OCI-LY1 (cell line): ENCODE measurements around the gene NCAPD2.
A peak's percentile ranks its signal among the peaks of the same experiment; 100 is the strongest.

ENCODE experiments used
- H2AFZ ChIP-seq: fragments of 200-600 bp; sonication (generic), shearing (Covaris generic); 2 replicates; pipeline ENCODE4 v1.6.0; 2014; ENCODE audit warnings: antibody characterized with exemption, mild to moderate bottlenecking, low read length
- H3F3A ChIP-seq: fragments of 200-600 bp; sonication (generic), shearing (Covaris generic); 2 replicates; pipeline ENCODE4 v1.6.0; 2014; ENCODE audit warnings: mild to moderate bottlenecking, antibody characterized with exemption, low read length, moderate library complexity; ENCODE audit not compliant: insufficient read depth
- H3K27ac ChIP-seq: fragments of 200-600 bp; sonication (generic); 2 replicates; pipeline ENCODE4 v1.5.1; 2014; ENCODE audit warnings: low read length, mixed run types, mild to moderate bottlenecking, low read depth; ENCODE audit not compliant: poor library complexity, severe bottlenecking
- H3K27me3 ChIP-seq: fragments of 200-600 bp; sonication (generic); 2 replicates; pipeline ENCODE4 v1.6.0; 2014; ENCODE audit warnings: antibody characterized with exemption, mild to moderate bottlenecking, low read length, moderate library complexity; ENCODE audit not compliant: insufficient read depth
- H3K36me3 ChIP-seq: fragments of 200-600 bp; sonication (generic); 2 replicates; pipeline ENCODE4 v1.6.1; 2014; ENCODE audit warnings: mild to moderate bottlenecking, antibody characterized with exemption, low read length, moderate library complexity, mixed read lengths; ENCODE audit not compliant: insufficient read depth
- H3K4me1 ChIP-seq: fragments of 200-600 bp; sonication (generic); 2 replicates; pipeline ENCODE4 v1.5.1; 2014; ENCODE audit warnings: mild to moderate bottlenecking, low read length, moderate library complexity; ENCODE audit not compliant: insufficient read depth, severe bottlenecking
- H3K4me2 ChIP-seq: fragments of 200-600 bp; sonication (generic), shearing (Covaris generic); 2 replicates; pipeline ENCODE4 v1.6.1; 2014; ENCODE audit warnings: low read length
- H3K4me3 ChIP-seq: fragments of 200-600 bp; sonication (generic); 2 replicates; pipeline ENCODE4 v1.5.1; 2014; ENCODE audit warnings: low read length, low read depth, mild to moderate bottlenecking, mixed read lengths; ENCODE audit not compliant: poor library complexity, severe bottlenecking
- H3K79me2 ChIP-seq: fragments of 200-600 bp; shearing (Covaris generic); 2 replicates; pipeline ENCODE4 v1.6.1; 2016; ENCODE audit warnings: mixed run types, low read length, mixed read lengths; ENCODE audit not compliant: insufficient read depth
- H3K9ac ChIP-seq: fragments of 200-600 bp; sonication (generic), shearing (Covaris generic); 2 replicates; pipeline ENCODE4 v1.6.1; 2014; ENCODE audit warnings: mild to moderate bottlenecking, low read length, mixed read lengths
- H3K9me2 ChIP-seq: fragments of 200-600 bp; sonication (generic), shearing (Covaris generic); 2 replicates; pipeline ENCODE4 v1.6.1; 2014; ENCODE audit warnings: low read depth, mild to moderate bottlenecking, low read length, mixed read lengths
- H3K9me3 ChIP-seq: fragments of 200-600 bp; shearing (Covaris generic); 2 replicates; pipeline ENCODE4 v1.6.1; 2014; ENCODE audit warnings: low read length, mixed read lengths
- H4K20me1 ChIP-seq: fragments of 200-600 bp; sonication (generic), shearing (Covaris generic); 2 replicates; pipeline ENCODE4 v1.6.0; 2016; ENCODE audit warnings: mild to moderate bottlenecking, low read length; ENCODE audit not compliant: insufficient read depth
- EZH2 ChIP-seq: fragments of 200-600 bp; sonication (generic), shearing (Covaris generic); IDR thresholded peaks from 2 replicates; pipeline ENCODE4 v1.8.0; 2017; ENCODE audit warnings: borderline replicate concordance, mixed run types, mild to moderate bottlenecking, antibody characterized with exemption, low read length, moderate library complexity, mixed read lengths
- TF ChIP-seq, protein P1 (sequence below): fragments of 200-600 bp; sonication (generic), shearing (Covaris generic); IDR thresholded peaks from 2 replicates; pipeline ENCODE4 v1.5.1; 2017; ENCODE audit warnings: mild to moderate bottlenecking, antibody characterized with exemption, low read length, moderate library complexity, mixed read lengths

The NCAPD2 gene

DNA sequence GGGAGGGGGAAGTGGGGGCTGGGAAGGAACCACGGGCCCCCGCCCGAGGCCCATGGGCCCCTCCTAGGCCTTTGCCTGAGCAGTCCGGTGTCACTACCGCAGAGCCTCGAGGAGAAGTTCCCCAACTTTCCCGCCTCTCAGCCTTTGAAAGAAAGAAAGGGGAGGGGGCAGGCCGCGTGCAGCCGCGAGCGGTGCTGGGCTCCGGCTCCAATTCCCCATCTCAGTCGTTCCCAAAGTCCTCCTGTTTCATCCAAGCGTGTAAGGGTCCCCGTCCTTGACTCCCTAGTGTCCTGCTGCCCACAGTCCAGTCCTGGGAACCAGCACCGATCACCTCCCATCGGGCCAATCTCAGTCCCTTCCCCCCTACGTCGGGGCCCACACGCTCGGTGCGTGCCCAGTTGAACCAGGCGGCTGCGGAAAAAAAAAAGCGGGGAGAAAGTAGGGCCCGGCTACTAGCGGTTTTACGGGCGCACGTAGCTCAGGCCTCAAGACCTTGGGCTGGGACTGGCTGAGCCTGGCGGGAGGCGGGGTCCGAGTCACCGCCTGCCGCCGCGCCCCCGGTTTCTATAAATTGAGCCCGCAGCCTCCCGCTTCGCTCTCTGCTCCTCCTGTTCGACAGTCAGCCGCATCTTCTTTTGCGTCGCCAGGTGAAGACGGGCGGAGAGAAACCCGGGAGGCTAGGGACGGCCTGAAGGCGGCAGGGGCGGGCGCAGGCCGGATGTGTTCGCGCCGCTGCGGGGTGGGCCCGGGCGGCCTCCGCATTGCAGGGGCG, 40.2 kb downstream of the NCAPD2 start, which contains the start of gene GAPDH:
GAPDH (plus strand) TSS at position 595 of the 772 bp plus-strand sequence. CDS start 316 bp downstream, outside the sequence.
- Histone ChIP-seq H3K27me3 (no peaks in the 10 kb centered on the region), H3K27ac (peak within 1 kb of the TSS; percentile 85), H3K4me1 (peaks cover 56% of the 10 kb centered on the region), H3K36me3 (peaks cover 80% of the 10 kb centered on the region), H3K9me2 (no peaks in the 10 kb centered on the region), H4K20me1 (no peaks in the 10 kb centered on the region), H3K4me2 (peak within 1 kb of the TSS; percentile 91), H3K9me3 (no peaks in the 10 kb centered on the region), H3K79me2 (peaks cover 17% of the 10 kb centered on the region), H2AFZ (no peak within 1 kb of the TSS), H3K4me3 (peak within 1 kb of the TSS; percentile 98), H3F3A (no peaks in the 10 kb centered on the region; the same call in none of the 2 replicates), H3K9ac (peak within 1 kb of the TSS; percentile 92)
- TF ChIP-seq, protein P1, sequence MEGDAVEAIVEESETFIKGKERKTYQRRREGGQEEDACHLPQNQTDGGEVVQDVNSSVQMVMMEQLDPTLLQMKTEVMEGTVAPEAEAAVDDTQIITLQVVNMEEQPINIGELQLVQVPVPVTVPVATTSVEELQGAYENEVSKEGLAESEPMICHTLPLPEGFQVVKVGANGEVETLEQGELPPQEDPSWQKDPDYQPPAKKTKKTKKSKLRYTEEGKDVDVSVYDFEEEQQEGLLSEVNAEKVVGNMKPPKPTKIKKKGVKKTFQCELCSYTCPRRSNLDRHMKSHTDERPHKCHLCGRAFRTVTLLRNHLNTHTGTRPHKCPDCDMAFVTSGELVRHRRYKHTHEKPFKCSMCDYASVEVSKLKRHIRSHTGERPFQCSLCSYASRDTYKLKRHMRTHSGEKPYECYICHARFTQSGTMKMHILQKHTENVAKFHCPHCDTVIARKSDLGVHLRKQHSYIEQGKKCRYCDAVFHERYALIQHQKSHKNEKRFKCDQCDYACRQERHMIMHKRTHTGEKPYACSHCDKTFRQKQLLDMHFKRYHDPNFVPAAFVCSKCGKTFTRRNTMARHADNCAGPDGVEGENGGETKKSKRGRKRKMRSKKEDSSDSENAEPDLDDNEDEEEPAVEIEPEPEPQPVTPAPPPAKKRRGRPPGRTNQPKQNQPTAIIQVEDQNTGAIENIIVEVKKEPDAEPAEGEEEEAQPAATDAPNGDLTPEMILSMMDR = no peak
- TF ChIP-seq EZH2 = no peak

DNA sequence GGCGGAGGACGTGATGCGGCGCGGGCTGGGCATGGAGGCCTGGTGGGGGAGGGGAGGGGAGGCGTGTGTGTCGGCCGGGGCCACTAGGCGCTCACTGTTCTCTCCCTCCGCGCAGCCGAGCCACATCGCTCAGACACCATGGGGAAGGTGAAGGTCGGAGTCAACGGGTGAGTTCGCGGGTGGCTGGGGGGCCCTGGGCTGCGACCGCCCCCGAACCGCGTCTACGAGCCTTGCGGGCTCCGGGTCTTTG, 40.7 kb downstream of the NCAPD2 start:
- H3K36me3 ChIP-seq = peaks cover 79% of the 10 kb centered on the region
- peak overlapping the region; percentile 85 for H3K27ac ChIP-seq
- H4K20me1 ChIP-seq = no peaks in the 10 kb centered on the region
- peak overlapping the region; percentile 98 for H3K4me3 ChIP-seq
- H3F3A ChIP-seq = no peaks in the 10 kb centered on the region; the same call in none of the 2 replicates
- peak overlapping the region; percentile 91 for H3K4me2 ChIP-seq
- peak overlapping the region; percentile 92 for H3K9ac ChIP-seq
- peaks cover 17% of the 10 kb centered on the region for H3K79me2 ChIP-seq
- no peak overlapping the region for H2AFZ ChIP-seq
- H3K9me3 ChIP-seq = no peaks in the 10 kb centered on the region
- H3K27me3 ChIP-seq = no peaks in the 10 kb centered on the region
- H3K4me1 ChIP-seq = peaks cover 61% of the 10 kb centered on the region
- TF ChIP-seq, protein P1 = no peak
- no peak for TF ChIP-seq EZH2
- H3K9me2 ChIP-seq = no peaks in the 10 kb centered on the region

DNA sequence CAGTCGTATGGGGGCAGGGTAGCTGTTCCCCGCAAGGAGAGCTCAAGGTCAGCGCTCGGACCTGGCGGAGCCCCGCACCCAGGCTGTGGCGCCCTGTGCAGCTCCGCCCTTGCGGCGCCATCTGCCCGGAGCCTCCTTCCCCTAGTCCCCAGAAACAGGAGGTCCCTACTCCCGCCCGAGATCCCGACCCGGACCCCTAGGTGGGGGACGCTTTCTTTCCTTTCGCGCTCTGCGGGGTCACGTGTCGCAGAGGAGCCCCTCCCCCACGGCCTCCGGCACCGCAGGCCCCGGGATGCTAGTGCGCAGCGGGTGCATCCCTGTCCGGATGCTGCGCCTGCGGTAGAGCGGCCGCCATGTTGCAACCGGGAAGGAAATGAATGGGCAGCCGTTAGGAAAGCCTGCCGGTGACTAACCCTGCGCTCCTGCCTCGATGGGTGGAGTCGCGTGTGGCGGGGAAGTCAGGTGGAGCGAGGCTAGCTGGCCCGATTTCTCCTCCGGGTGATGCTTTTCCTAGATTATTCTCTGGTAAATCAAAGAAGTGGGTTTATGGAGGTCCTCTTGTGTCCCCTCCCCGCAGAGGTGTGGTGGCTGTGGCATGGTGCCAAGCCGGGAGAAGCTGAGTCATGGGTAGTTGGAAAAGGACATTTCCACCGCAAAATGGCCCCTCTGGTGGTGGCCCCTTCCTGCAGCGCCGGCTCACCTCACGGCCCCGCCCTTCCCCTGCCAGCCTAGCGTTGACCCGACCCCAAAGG, 41.2 kb downstream of the NCAPD2 start:
- no peaks in the 10 kb centered on the region for H3K27me3 ChIP-seq
- peak overlapping the region; percentile 92 for H3K9ac ChIP-seq
- no peak for TF ChIP-seq EZH2
- TF ChIP-seq, protein P1 = no peak
- no peaks in the 10 kb centered on the region for H3K9me3 ChIP-seq
- H3K27ac ChIP-seq = peak overlapping the region; percentile 85
- H3K9me2 ChIP-seq = no peaks in the 10 kb centered on the region
- peak overlapping the region; percentile 98 for H3K4me3 ChIP-seq
- peaks cover 74% of the 10 kb centered on the region for H3K36me3 ChIP-seq
- peak overlapping the region; percentile 91 for H3K4me2 ChIP-seq
- H2AFZ ChIP-seq = no peak overlapping the region
- H3K4me1 ChIP-seq = peaks cover 66% of the 10 kb centered on the region
- no peaks in the 10 kb centered on the region for H4K20me1 ChIP-seq
- no peaks in the 10 kb centered on the region; the same call in none of the 2 replicates for H3F3A ChIP-seq
- H3K79me2 ChIP-seq = peaks cover 17% of the 10 kb centered on the region
